Measurements from ENCODE around the gene BMP2K. TPM values are rescaled to one million over a fixed set of nuclear protein-coding genes. Genes with fewer than 3 reads are reported as not detected.

BMP2K gene
- polyA plus RNA-seq, 4 donors: 9.7 to 134 (median 10.9) TPM

- Histone ChIP-seq H3K4me3 (ENCODE audit: low read depth in 1 of 3, low read length in 3 of 3) (peak overlapping the region; percentile 77 to 94 (median 92)), H3K4me1 (ENCODE audit: control insufficient read depth in 3 of 3, insufficient read depth in 2 of 3, low read depth in 1 of 3, low read length in 2 of 3) (peaks cover 2 to 25% (median 2%) of the 10 kb centered on the region in 3 donors), H3K9me3 (ENCODE audit: control insufficient read depth in 2 of 2, insufficient read depth in 1 of 2, low read depth in 1 of 2, low read length in 1 of 2) (no peaks in the 10 kb centered on the region), H3K27ac (ENCODE audit: low read depth in 1 of 3, low read length in 2 of 3) (peak overlapping the region; percentile 85 to 97 (median 92)), H3K27me3 (ENCODE audit: control insufficient read depth in 3 of 3, insufficient read depth in 3 of 3, low read length in 3 of 3) (no peaks in the 10 kb centered on the region), H3K36me3 (ENCODE audit: control insufficient read depth in 3 of 3, insufficient read depth in 2 of 3, low read depth in 1 of 3, low read length in 3 of 3) (no peaks in the 10 kb centered on the region)
- FAIRE-seq (no peak), DNase-seq (peak; percentile 66 to 71)
- WGBS, 3 donors: 0 to 2% (median 1%) methylated on average over 28 of the region's 28 CpGs
These were observed 802 bp downstream of the BMP2K start for GRCh38 chr4:78776729-78777575.

GRCh38 chr4:78777576-78777940 is 1.4 kb downstream of the BMP2K start:
- H3K36me3 ChIP-seq (ENCODE audit: control insufficient read depth in 3 of 3, insufficient read depth in 2 of 3, low read depth in 1 of 3, low read length in 3 of 3): no peaks in the 10 kb centered on the region
- DNase-seq (no peak), FAIRE-seq (no peak)
- H3K4me3 ChIP-seq (ENCODE audit: low read depth in 1 of 3, low read length in 3 of 3): peak overlapping the region in 2 of 3 donors; percentile 92 to 94
- WGBS, 3 donors: 45 to 58% (median 46%) methylated on average over 8 of the region's 8 CpGs
- no peaks in the 10 kb centered on the region for H3K9me3 ChIP-seq (ENCODE audit: control insufficient read depth in 2 of 2, insufficient read depth in 1 of 2, low read depth in 1 of 2, low read length in 1 of 2)
- no peaks in the 10 kb centered on the region for H3K27me3 ChIP-seq (ENCODE audit: control insufficient read depth in 3 of 3, insufficient read depth in 3 of 3, low read length in 3 of 3)
- H3K4me1 ChIP-seq (ENCODE audit: control insufficient read depth in 3 of 3, insufficient read depth in 2 of 3, low read depth in 1 of 3, low read length in 2 of 3): peaks cover 2 to 25% (median 2%) of the 10 kb centered on the region in 3 donors
- H3K27ac ChIP-seq (ENCODE audit: low read depth in 1 of 3, low read length in 2 of 3): peak overlapping the region in 1 of 3 donors; percentile 92

GRCh38 chr4:78778530-78778929 is 2.4 kb downstream of the BMP2K start:
- Histone ChIP-seq H3K4me3 (ENCODE audit: low read depth in 1 of 3, low read length in 3 of 3) (peak overlapping the region in 1 of 3 donors; percentile 94), H3K9me3 (ENCODE audit: control insufficient read depth in 2 of 2, insufficient read depth in 1 of 2, low read depth in 1 of 2, low read length in 1 of 2) (no peaks in the 10 kb centered on the region), H3K27me3 (ENCODE audit: control insufficient read depth in 3 of 3, insufficient read depth in 3 of 3, low read length in 3 of 3) (no peaks in the 10 kb centered on the region), H3K27ac (ENCODE audit: low read depth in 1 of 3, low read length in 2 of 3) (peak overlapping the region in 1 of 3 donors; percentile 24), H3K4me1 (ENCODE audit: control insufficient read depth in 3 of 3, insufficient read depth in 2 of 3, low read depth in 1 of 3, low read length in 2 of 3) (peaks cover 2 to 25% (median 2%) of the 10 kb centered on the region in 3 donors), H3K36me3 (ENCODE audit: control insufficient read depth in 3 of 3, insufficient read depth in 2 of 3, low read depth in 1 of 3, low read length in 3 of 3) (no peaks in the 10 kb centered on the region)
- WGBS, 3 donors: 89 to 94% (median 93%) methylated on average over 4 of the region's 4 CpGs
- no peak for DNase-seq
- no peak for FAIRE-seq

- Histone ChIP-seq H3K27me3 (ENCODE audit: control insufficient read depth in 3 of 3, insufficient read depth in 3 of 3, low read length in 3 of 3) (no peaks in the 10 kb centered on the region), H3K4me3 (ENCODE audit: low read depth in 1 of 3, low read length in 3 of 3) (peak overlapping the region in 1 of 3 donors; percentile 94), H3K4me1 (ENCODE audit: control insufficient read depth in 3 of 3, insufficient read depth in 2 of 3, low read depth in 1 of 3, low read length in 2 of 3) (peaks cover 2 to 24% (median 5%) of the 10 kb centered on the region in 3 donors), H3K36me3 (ENCODE audit: control insufficient read depth in 3 of 3, insufficient read depth in 2 of 3, low read depth in 1 of 3, low read length in 3 of 3) (no peaks in the 10 kb centered on the region), H3K9me3 (ENCODE audit: control insufficient read depth in 2 of 2, insufficient read depth in 1 of 2, low read depth in 1 of 2, low read length in 1 of 2) (no peaks in the 10 kb centered on the region), H3K27ac (ENCODE audit: low read depth in 1 of 3, low read length in 2 of 3) (peak overlapping the region in 1 of 3 donors; percentile 24)
- 82 to 92% (median 86%) methylated on average over 2 of the region's 2 CpGs for WGBS, 3 donors
- DNase-seq (peak in 1 of 2 donors; percentile 35), FAIRE-seq (no peak)
These were observed 3.1 kb downstream of the BMP2K start for GRCh38 chr4:78779280-78779679.

DNA sequence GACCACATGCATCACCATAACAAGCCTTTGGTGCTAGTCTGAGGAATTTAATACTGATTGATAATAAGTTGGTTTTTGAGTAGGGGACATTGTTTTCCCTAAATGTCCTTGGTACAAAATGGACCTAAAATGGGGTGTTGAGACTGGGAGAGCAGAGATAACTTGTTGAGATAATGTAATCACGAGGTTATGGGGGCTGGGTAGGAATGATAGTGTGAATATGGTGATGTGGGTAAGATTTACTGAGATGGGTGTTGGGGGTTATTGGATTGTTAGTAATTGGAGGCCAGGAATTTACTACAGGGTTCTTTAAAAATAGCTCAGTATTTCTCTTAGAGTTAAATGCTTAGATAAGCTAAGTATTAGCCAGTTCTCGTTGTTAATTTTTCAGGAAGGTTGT is 3.9 kb downstream of the BMP2K start:
- peaks cover 0 to 1% (median 0%) of the 10 kb centered on the region in 3 donors for H3K36me3 ChIP-seq (ENCODE audit: control insufficient read depth in 3 of 3, insufficient read depth in 2 of 3, low read depth in 1 of 3, low read length in 3 of 3)
- H3K27me3 ChIP-seq (ENCODE audit: control insufficient read depth in 3 of 3, insufficient read depth in 3 of 3, low read length in 3 of 3): no peaks in the 10 kb centered on the region
- FAIRE-seq: no peak
- H3K9me3 ChIP-seq (ENCODE audit: control insufficient read depth in 2 of 2, insufficient read depth in 1 of 2, low read depth in 1 of 2, low read length in 1 of 2): no peaks in the 10 kb centered on the region
- DNase-seq: no peak
- no peak overlapping the region for H3K4me3 ChIP-seq (ENCODE audit: low read depth in 1 of 3, low read length in 3 of 3)
- H3K4me1 ChIP-seq (ENCODE audit: control insufficient read depth in 3 of 3, insufficient read depth in 2 of 3, low read depth in 1 of 3, low read length in 2 of 3): peaks cover 2 to 17% (median 7%) of the 10 kb centered on the region in 3 donors
- WGBS, 3 donors: 78 to 82% (median 81%) methylated on average over 2 of the region's 2 CpGs
- H3K27ac ChIP-seq (ENCODE audit: low read depth in 1 of 3, low read length in 2 of 3): peak overlapping the region in 1 of 3 donors; percentile 24

GRCh38 chr4:78781139-78781538 is 5.0 kb downstream of the BMP2K start:
- H3K27ac ChIP-seq (ENCODE audit: low read depth in 1 of 3, low read length in 2 of 3): peak overlapping the region in 1 of 3 donors; percentile 14
- H3K4me1 ChIP-seq (ENCODE audit: control insufficient read depth in 3 of 3, insufficient read depth in 2 of 3, low read depth in 1 of 3, low read length in 2 of 3): peaks cover 2 to 17% (median 7%) of the 10 kb centered on the region in 3 donors
- no peak overlapping the region for H3K4me3 ChIP-seq (ENCODE audit: low read depth in 1 of 3, low read length in 3 of 3)
- no peaks in the 10 kb centered on the region for H3K27me3 ChIP-seq (ENCODE audit: control insufficient read depth in 3 of 3, insufficient read depth in 3 of 3, low read length in 3 of 3)
- peaks cover 0 to 3% (median 0%) of the 10 kb centered on the region in 3 donors for H3K36me3 ChIP-seq (ENCODE audit: control insufficient read depth in 3 of 3, insufficient read depth in 2 of 3, low read depth in 1 of 3, low read length in 3 of 3)
- FAIRE-seq (no peak), DNase-seq (no peak)
- no peaks in the 10 kb centered on the region for H3K9me3 ChIP-seq (ENCODE audit: control insufficient read depth in 2 of 2, insufficient read depth in 1 of 2, low read depth in 1 of 2, low read length in 1 of 2)
- WGBS, 3 donors: 24 to 28% (median 25%) methylated on average over 1 of the region's 1 CpG

DNA sequence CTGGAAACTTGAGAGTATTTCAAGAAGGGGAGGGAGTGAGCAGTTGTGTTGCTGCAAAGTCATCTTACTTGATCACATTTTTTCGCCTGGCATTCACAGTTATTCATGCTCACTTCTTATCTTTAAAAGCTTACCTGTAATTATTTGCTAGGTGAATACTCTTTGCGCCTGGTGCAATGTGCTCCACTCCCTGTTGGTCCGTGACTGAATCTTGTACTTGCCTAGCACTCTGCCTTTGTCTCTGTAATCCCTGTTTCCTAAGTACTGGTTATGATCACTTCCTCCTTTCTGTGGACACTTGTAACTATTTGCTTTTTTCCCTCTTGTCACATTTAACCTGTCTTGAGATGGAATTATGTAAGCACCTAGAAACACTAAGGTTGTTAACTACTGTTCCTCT is 5.8 kb downstream of the BMP2K start:
- peaks cover 0 to 6% (median 0%) of the 10 kb centered on the region in 3 donors for H3K36me3 ChIP-seq (ENCODE audit: control insufficient read depth in 3 of 3, insufficient read depth in 2 of 3, low read depth in 1 of 3, low read length in 3 of 3)
- peaks cover 2 to 17% (median 7%) of the 10 kb centered on the region in 3 donors for H3K4me1 ChIP-seq (ENCODE audit: control insufficient read depth in 3 of 3, insufficient read depth in 2 of 3, low read depth in 1 of 3, low read length in 2 of 3)
- DNase-seq (peak; percentile 35 to 63), FAIRE-seq (no peak)
- 69 to 86% (median 80%) methylated on average over 3 of the region's 3 CpGs for WGBS, 3 donors
- H3K27me3 ChIP-seq (ENCODE audit: control insufficient read depth in 3 of 3, insufficient read depth in 3 of 3, low read length in 3 of 3): no peaks in the 10 kb centered on the region
- no peak overlapping the region for H3K4me3 ChIP-seq (ENCODE audit: low read depth in 1 of 3, low read length in 3 of 3)
- no peaks in the 10 kb centered on the region for H3K9me3 ChIP-seq (ENCODE audit: control insufficient read depth in 2 of 2, insufficient read depth in 1 of 2, low read depth in 1 of 2, low read length in 1 of 2)
- peak overlapping the region in 1 of 3 donors; percentile 51 for H3K27ac ChIP-seq (ENCODE audit: low read depth in 1 of 3, low read length in 2 of 3)

GRCh38 chr4:78784236-78784865 is 8.2 kb downstream of the BMP2K start:
- H3K27me3 ChIP-seq (ENCODE audit: control insufficient read depth in 3 of 3, insufficient read depth in 3 of 3, low read length in 3 of 3): no peaks in the 10 kb centered on the region
- H3K27ac ChIP-seq (ENCODE audit: low read depth in 1 of 3, low read length in 2 of 3): no peak overlapping the region
- H3K36me3 ChIP-seq (ENCODE audit: control insufficient read depth in 3 of 3, insufficient read depth in 2 of 3, low read depth in 1 of 3, low read length in 3 of 3): peaks cover 0 to 6% (median 0%) of the 10 kb centered on the region in 3 donors
- DNase-seq (no peak), FAIRE-seq (no peak)
- no peaks in the 10 kb centered on the region for H3K9me3 ChIP-seq (ENCODE audit: control insufficient read depth in 2 of 2, insufficient read depth in 1 of 2, low read depth in 1 of 2, low read length in 1 of 2)
- 63 to 93% (median 84%) methylated on average over 4 of the region's 4 CpGs for WGBS, 3 donors
- H3K4me1 ChIP-seq (ENCODE audit: control insufficient read depth in 3 of 3, insufficient read depth in 2 of 3, low read depth in 1 of 3, low read length in 2 of 3): peaks cover 0 to 17% (median 7%) of the 10 kb centered on the region in 3 donors
- no peak overlapping the region for H3K4me3 ChIP-seq (ENCODE audit: low read depth in 1 of 3, low read length in 3 of 3)

Data from small intestine (tissue), 7 donors.